NCI-H2227 (cell line): ENCODE measurements around the gene KRT85.

Experiments used
- DNase-seq: peaks from one replicate; lab custom pipeline; 2025; ENCODE audit not compliant: unreplicated experiment; lab: John Stamatoyannopoulos, UW

Gene KRT85

GRCh38 chr12:52369211-52369610 lies 1.9 kb upstream of the KRT85 start:
- DNase-seq, result no peak

GRCh38 chr12:52368508-52368907 lies 1.2 kb upstream of the KRT85 start:
- no peak for DNase-seq

- no peak for DNase-seq
These were observed 595 bp upstream of the KRT85 start for GRCh38 chr12:52367876-52368275.

- DNase-seq, result no peak
These were observed 2.3 kb downstream of the KRT85 start for GRCh38 chr12:52364901-52365489.

- DNase-seq, result no peak
These were observed 3.2 kb downstream of the KRT85 start for GRCh38 chr12:52364061-52364460.

- no peak for DNase-seq
These were observed 4.1 kb downstream of the KRT85 start for GRCh38 chr12:52363111-52363679.

GRCh38 chr12:52362118-52362726 lies 5.1 kb downstream of the KRT85 start:
- no peak for DNase-seq

- no peak for DNase-seq
These were observed 5.7 kb downstream of the KRT85 start for GRCh38 chr12:52361553-52361952.

- no peak for DNase-seq
These were observed 6.5 kb downstream of the KRT85 start for GRCh38 chr12:52360663-52361271.

GRCh38 chr12:52360106-52360662 lies 7.1 kb downstream of the KRT85 start:
- DNase-seq, result no peak

GRCh38 chr12:52359621-52360061 lies 7.6 kb downstream of the KRT85 start:
- no peak for DNase-seq

- DNase-seq, result no peak
These were observed 8.5 kb downstream of the KRT85 start for GRCh38 chr12:52358575-52359350.

GRCh38 chr12:52356762-52357580 lies 10.3 kb downstream of the KRT85 start:
- DNase-seq, result no peak

GRCh38 chr12:52356031-52356761 lies 11.1 kb downstream of the KRT85 start:
- DNase-seq, result no peak

GRCh38 chr12:52355176-52355575 lies 12.1 kb downstream of the KRT85 start:
- DNase-seq, result no peak

GRCh38 chr12:52354200-52354599 lies 13.1 kb downstream of the KRT85 start:
- DNase-seq, result no peak

GRCh38 chr12:52353766-52354165 lies 13.5 kb downstream of the KRT85 start:
- DNase-seq, result no peak

GRCh38 chr12:52352951-52353350 lies 14.3 kb downstream of the KRT85 start:
- no peak for DNase-seq

GRCh38 chr12:52351196-52352059 lies 15.9 kb downstream of the KRT85 start:
- no peak for DNase-seq
